GM12878 (cell line): ENCODE measurements around the gene GATAD2B. TPM values are rescaled to one million over a fixed set of nuclear protein-coding genes. Genes with fewer than 3 reads are reported as not detected.
"Not testable (repeated sequence)": the region's sequence is repeated elsewhere in the genome, so short reads cannot be mapped to it uniquely, and the experiment has no call there.

Experiments
- ATAC-seq: fragments of 200-7000 bp; cut with Tn5 transposase; 3 replicates; pipeline ENCODE4 v1.9.1; 2020; ENCODE audit warnings: mild to moderate bottlenecking, moderate library complexity
- BruUV-seq: library from RNA; stranded (reverse); fragments of 400-500 nt; replicated peaks from 2 replicates; lab custom pipeline; 2021; lab: Mats Ljungman, UMichigan
- CTCF ChIA-PET: fragments of 300-600 bp; sonication (Branson Sonifier 250); formaldehyde crosslinking; extraction: SDS; loops from one replicate; lab custom pipeline; 2021; ENCODE audit warnings: inconsistent platforms; lab: Yijun Ruan, JAX
- POLR2A ChIA-PET: fragments of 350-600 bp; formaldehyde crosslinking; extraction: SDS; loops from one replicate; lab custom pipeline; 2021; ENCODE audit warnings: inconsistent platforms; lab: Charles Lee
- RAD21 ChIA-PET: fragments of 300-600 bp; sonication (Branson Sonifier 250); formaldehyde crosslinking; loops from one replicate; lab custom pipeline; 2023; ENCODE audit warnings: antibody characterized with exemption; ENCODE audit not compliant: unreplicated experiment; lab: Charles Lee
- SMC1A ChIA-PET: fragments of 300-600 bp; sonication (Branson Sonifier 250); formaldehyde crosslinking; loops from one replicate; lab custom pipeline; 2023; ENCODE audit not compliant: unreplicated experiment, uncharacterized antibody; lab: Charles Lee
- DNase-seq: peaks from one replicate; pipeline ENCODE4 v3.0.0-alpha.2; 2011; ENCODE audit warnings: low read depth, low spot score
- FAIRE-seq: peaks from 3 replicates; lab custom pipeline; 2011; peaks lifted over from hg19 to GRCh38; lab: Jason Lieb, UNC
- H2AFZ ChIP-seq: 2 replicates; pipeline ENCODE4 v1.6.0; 2011; ENCODE audit warnings: low read depth, low read length, control low read depth; ENCODE audit not compliant: control insufficient read depth
- H3K27ac ChIP-seq: 2 replicates; pipeline ENCODE4 v1.5.1; 2011; ENCODE audit warnings: control low read depth; ENCODE audit not compliant: control insufficient read depth, insufficient read depth
- H3K27me3 ChIP-seq, 2 experiments: replicated peaks in 1 of 2; 2 replicates each; pipeline versions ENCODE4 v1.6.0 to v1.6.1; 2011; ENCODE audit warnings: low read length in 1 of 2; ENCODE audit not compliant: control insufficient read depth in 2 of 2, insufficient read depth in 2 of 2
- H3K36me3 ChIP-seq, 2 experiments: 2 replicates each; pipeline ENCODE4 v1.5.1; 2011; ENCODE audit warnings: low read length in 1 of 2; ENCODE audit not compliant: control insufficient read depth in 2 of 2, insufficient read depth in 2 of 2
- H3K4me1 ChIP-seq: 2 replicates; pipeline ENCODE4 v1.6.1; 2011; ENCODE audit warnings: mild to moderate bottlenecking, low read length, moderate library complexity, mixed read lengths; ENCODE audit not compliant: control insufficient read depth, insufficient read depth
- H3K4me2 ChIP-seq: 2 replicates; pipeline ENCODE4 v1.6.0; 2011; ENCODE audit warnings: control low read depth; ENCODE audit not compliant: control insufficient read depth, insufficient read depth
- H3K4me3 ChIP-seq: fragments of 200-600 bp; sonication (generic); 2 replicates; pipeline ENCODE4 v1.5.1; 2016
- H3K79me2 ChIP-seq: 2 replicates; pipeline ENCODE4 v1.6.0; 2011; ENCODE audit warnings: low read length; ENCODE audit not compliant: control insufficient read depth, insufficient read depth
- H3K9ac ChIP-seq: 2 replicates; pipeline ENCODE4 v1.8.0; 2011; ENCODE audit warnings: low read length, control low read depth, mixed read lengths; ENCODE audit not compliant: control insufficient read depth, insufficient read depth
- H3K9me3 ChIP-seq: replicated peaks from 3 replicates; pipeline ENCODE4 v1.5.1; 2011; ENCODE audit warnings: mild to moderate bottlenecking, low read length; ENCODE audit not compliant: control insufficient read depth, insufficient read depth
- H4K20me1 ChIP-seq: 2 replicates; pipeline ENCODE4 v1.6.0; 2011; ENCODE audit not compliant: control insufficient read depth, insufficient read depth
- BRCA1 ChIP-seq: IDR thresholded peaks from 2 replicates; pipeline ENCODE4 v1.6.1; 2011; ENCODE audit warnings: low read depth, low read length, improper control_type of control experiment
- HCFC1 ChIP-seq: fragments of 150-350 bp; IDR thresholded peaks from 2 replicates; pipeline ENCODE4 v1.6.1; 2014; ENCODE audit warnings: low read length
- MEF2A ChIP-seq: IDR thresholded peaks from 2 replicates; pipeline ENCODE4 v1.6.1; 2011; ENCODE audit warnings: low read depth, mild to moderate bottlenecking, low read length, moderate library complexity; ENCODE audit not compliant: insufficient read depth
- MTA3 ChIP-seq: IDR thresholded peaks from 2 replicates; pipeline ENCODE4 v1.6.1; 2012; ENCODE audit warnings: low read length, inconsistent platforms, borderline replicate concordance
- NFIC ChIP-seq: IDR thresholded peaks from 2 replicates; pipeline ENCODE4 v1.6.1; 2012; ENCODE audit warnings: low read depth, mild to moderate bottlenecking, inconsistent platforms, low read length, moderate library complexity
- PRDM15 ChIP-seq: fragments of 450-650 bp; formaldehyde crosslinking; IDR thresholded peaks from 2 replicates; pipeline ENCODE4 v1.4.0; 2020; ENCODE audit warnings: mild to moderate bottlenecking, moderate library complexity
- SMAD1 ChIP-seq: fragments of 450-650 bp; IDR thresholded peaks from 2 replicates; pipeline ENCODE4 v1.6.1; 2018; ENCODE audit warnings: mild to moderate bottlenecking, low read depth; ENCODE audit not compliant: partially characterized antibody
- TCF12 ChIP-seq: IDR thresholded peaks from 2 replicates; pipeline ENCODE4 v1.6.1; 2011; ENCODE audit warnings: low read depth, mild to moderate bottlenecking, low read length
- ZNF622 ChIP-seq: fragments of 450-650 bp; IDR thresholded peaks from 2 replicates; pipeline ENCODE4 v1.6.1; 2017; ENCODE audit warnings: mild to moderate bottlenecking, inconsistent platforms
- WGBS: methylation state at CpG from one replicate; pipeline ENCODE4 v1.1.6; 2016; ENCODE audit warnings: low lambda C conversion rate; ENCODE audit not compliant: insufficient replicate concordance, insufficient coverage; ENCODE audit errors: missing lambda C conversion rate; 5-methylcytosine and 5-hydroxymethylcytosine counted together
- in situ Hi-C: fragments of 300-500 bp; cut with MboI; formaldehyde crosslinking; loops from 9 replicates; pipeline ENCODE4 v1.14.3; 2018; ENCODE audit warnings: mixed read lengths
- intact Hi-C: fragments of 100-400 bp; cut with micrococcal nuclease; formaldehyde crosslinking; loops from one replicate; pipeline ENCODE4 v1.14.2; 2022; ENCODE audit not compliant: unreplicated experiment
- polyA plus RNA-seq, 11 experiments: library from polyadenylated mRNA; depleted of rRNA in 4 of 11; unstranded in 6 of 11; stranded (reverse) in 5 of 11; fragments of >200 nt; fragmentation: Nextera tagmentation in 4 of 11; fragmentation: Illumina TruSeq in 1 of 11; extraction: Ambion mirVana in 4 of 11; extraction: Trizol in 1 of 11; gene quantifications; 1 replicate in 1 of 11; 2 replicates in 10 of 11; pipeline versions ENCODE4 v1.2.1 to v1.2.3, GENCODE V29; 2011 to 2016; ENCODE audit warnings: inconsistent platforms in 2 of 11, missing spikeins in 2 of 11, low read depth in 1 of 11
- total RNA-seq, 4 experiments: library from RNA; depleted of rRNA in 3 of 4; stranded (reverse); fragments of >200 nt in 3 of 4; fragmentation: Illumina TruSeq in 1 of 4; extraction: Trizol in 1 of 4; gene quantifications; 2 replicates each; pipeline versions ENCODE4 v1.2.1 to v1.2.3, GENCODE V29; 2013 to 2021

The GATAD2B gene
- total and polyA plus RNA-seq, 10 of the 15 experiments (the other 5 are each of a cell fraction or from before 2014, with no cell fraction given), result 2.4 to 63.1 (median 8.7) TPM

DNA sequence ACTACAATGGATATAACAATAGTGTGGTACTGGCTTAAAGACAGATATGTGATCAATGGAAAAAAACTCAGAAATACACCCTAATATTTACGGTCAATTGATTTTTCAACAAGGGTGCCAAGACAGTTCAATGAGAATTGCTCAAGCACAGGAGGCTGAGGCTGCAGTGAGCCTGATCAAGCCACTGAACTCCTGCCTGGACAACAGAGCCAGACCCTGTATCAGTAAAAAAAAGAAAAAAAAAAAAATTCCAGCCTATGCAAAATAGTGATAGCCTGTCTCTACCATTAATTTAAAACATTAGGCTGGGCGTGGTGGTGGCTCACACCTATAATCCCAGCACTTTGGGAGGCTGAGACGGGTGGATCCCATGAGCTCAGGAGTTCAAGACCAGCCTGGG is 77.6 kb downstream of the GATAD2B start (continued):
- no peak for TF ChIP-seq ZNF622

DNA sequence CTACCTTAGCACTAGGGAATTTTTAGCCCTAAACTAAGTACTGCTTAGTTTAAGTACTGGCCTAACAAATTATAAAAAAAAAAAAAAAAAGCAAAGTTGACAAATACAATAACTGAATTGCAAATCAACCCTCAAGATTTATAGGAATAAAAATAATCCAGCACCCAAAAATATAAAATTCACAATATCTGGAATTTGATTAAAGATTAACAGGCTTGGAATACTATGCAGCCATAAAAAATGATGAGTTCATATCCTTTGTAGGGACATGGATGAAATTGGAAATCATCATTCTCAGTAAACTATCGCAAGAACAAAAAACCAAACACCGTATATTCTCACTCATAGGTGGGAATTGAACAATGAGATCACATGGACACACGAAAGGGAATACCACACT is 78.4 kb downstream of the GATAD2B start:
- FAIRE-seq, result not testable (repeated sequence)
- POLR2A ChIA-PET, result interaction anchor here (0.7 kb wide), 1 partner anchor 119 kb away, joined by 4 read pairs; the partner anchor contains the start of gene SLC39A1

DNA sequence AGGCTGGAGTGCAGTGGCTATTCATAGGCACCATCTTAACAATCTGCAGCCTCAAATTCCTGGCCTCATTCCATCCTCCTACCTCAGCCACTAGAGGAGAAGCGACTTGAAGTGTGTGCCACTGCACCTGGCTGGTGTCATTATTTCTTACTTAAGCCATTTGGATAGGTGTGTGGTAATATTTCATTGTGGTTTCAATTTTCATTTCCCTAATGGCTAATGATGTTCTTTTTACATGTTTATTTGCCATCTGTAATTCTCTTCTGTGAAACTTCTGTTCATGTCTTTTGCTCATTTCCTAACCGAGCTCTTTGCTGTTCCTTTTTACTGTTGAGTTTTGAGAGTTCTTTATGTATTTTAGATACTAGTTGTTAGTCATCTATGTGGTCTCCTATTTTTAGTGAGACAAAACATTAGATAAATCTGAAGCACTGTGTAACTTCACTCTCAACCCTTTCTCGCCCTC is 80.7 kb downstream of the GATAD2B start:
- Histone ChIP-seq H2AFZ (no peak overlapping the region), H3K79me2 (peaks cover 28% of the 10 kb centered on the region), H4K20me1 (no peaks in the 10 kb centered on the region), H3K4me3 (no peak overlapping the region), H3K9ac (no peak overlapping the region), H3K9me3 (no peaks in the 10 kb centered on the region; the same call in 2 of the 3 replicates), H3K27me3 (no peaks in the 10 kb centered on the region), H3K27ac (peak overlapping the region; percentile 72), H3K36me3 (no peaks in the 10 kb centered on the region), H3K4me1 (peaks cover 28% of the 10 kb centered on the region), H3K4me2 (peak overlapping the region; percentile 2; the same call in 1 of the 2 replicates)
- intact Hi-C loops (loop anchor here (5.0 kb wide), 1 partner anchor 80 kb away; the partner anchor contains the start of gene GATAD2B), in situ Hi-C loops (no loop called here)
- DNase-seq, result peak; percentile 82
- FAIRE-seq, result peak; percentile 73
- no TSS peak for BruUV-seq
- WGBS, result 0% methylated on average over 3 of the region's 3 CpGs
- POLR2A ChIA-PET, result interaction anchor here (1.0 to 4.5 kb wide), 2 partner anchors 12 to 41 kb away, joined by 3 to 33 read pairs; no protein-coding TSS in a partner anchor
- peak; percentile 86 for ATAC-seq
- SMC1A ChIA-PET, result interaction anchor here (0.6 to 1.7 kb wide), 8 partner anchors 8 to 510 kb away, joined by 3 to 10 read pairs (median 4); no protein-coding TSS in a partner anchor
- CTCF ChIA-PET, result interaction anchor here (0.5 to 1.9 kb wide), 6 partner anchors 10 to 148 kb away, joined by 3 to 8 read pairs (median 4); partner anchors contain the start of gene DENND4B
- RAD21 ChIA-PET, result interaction anchor here (0.6 to 2.8 kb wide), 8 partner anchors 13 to 145 kb away, joined by 3 to 19 read pairs (median 4); partner anchors contain the start of genes GATAD2B and JTB
- TF ChIP-seq PRDM15 (CRISPR knock-in tag), result no peak
- TF ChIP-seq SMAD1, result no peak
- no peak for TF ChIP-seq BRCA1
- TF ChIP-seq MEF2A, result peak; percentile 83; the same call in 1 of the 2 replicates
- peak; percentile 72 for TF ChIP-seq TCF12
- no peak for TF ChIP-seq HCFC1
- peak; percentile 89 for TF ChIP-seq NFIC
- peak; percentile 85; the same call in 1 of the 2 replicates for TF ChIP-seq MTA3

More for the DNA sequence above, 78.4 kb downstream of the GATAD2B start:
- intact Hi-C loops, result loop anchor here (5.0 kb wide), 1 partner anchor 78 kb away; the partner anchor contains the start of gene GATAD2B
- H3K9ac ChIP-seq, H3K4me3 ChIP-seq, DNase-seq, H4K20me1 ChIP-seq, BruUV-seq, H2AFZ ChIP-seq, in situ Hi-C loops, H3K9me3 ChIP-seq, H3K4me2 ChIP-seq, ATAC-seq, H3K36me3 ChIP-seq, H3K27me3 ChIP-seq: not testable (repeated sequence)
- Histone ChIP-seq H3K27ac (peak overlapping the region; percentile 72), H3K4me1 (peaks cover 37% of the 10 kb centered on the region), H3K79me2 (peaks cover 34% of the 10 kb centered on the region)
- 100% methylated on average over 1 of the region's 3 CpGs for WGBS
- CTCF ChIA-PET, result interaction anchor here (0.9 kb wide), 1 partner anchor 10 kb away, joined by 3 read pairs; no protein-coding TSS in a partner anchor
- RAD21 ChIA-PET, result interaction anchor here (1.3 kb wide), 1 partner anchor 25 kb away, joined by 3 read pairs; no protein-coding TSS in a partner anchor
- SMC1A ChIA-PET, result interaction anchor here (0.6 to 1.2 kb wide), 4 partner anchors 10 to 784 kb away, joined by 3 to 5 read pairs (median 3); no protein-coding TSS in a partner anchor
